ENCODE measurements around the gene NUP98. TPM values are rescaled to one million over a fixed set of nuclear protein-coding genes. Genes with fewer than 3 reads are reported as not detected.
"Not testable (repeated sequence)": the region's sequence is repeated elsewhere in the genome, so short reads cannot be mapped to it uniquely, and the experiment has no call there.

Gene NUP98
- total RNA-seq, 1 donor from 2014 or later, result 85.3 TPM

GRCh38 chr11:3799143-3799542 lies 1.8 kb upstream of the NUP98 start:
- DNase-seq, result no peak

GRCh38 chr11:3796801-3797328 lies 489 bp downstream of the NUP98 start:
- DNase-seq, result no peak

GRCh38 chr11:3796346-3796745 lies 1.0 kb downstream of the NUP98 start:
- DNase-seq, result no peak

GRCh38 chr11:3796002-3796311 lies 1.4 kb downstream of the NUP98 start:
- no peak for DNase-seq

GRCh38 chr11:3795131-3796001 lies 2.0 kb downstream of the NUP98 start:
- no peak for DNase-seq

GRCh38 chr11:3794387-3794786 lies 3.0 kb downstream of the NUP98 start:
- DNase-seq, result not testable (repeated sequence)

- no peak for DNase-seq
These were observed 10.4 kb downstream of the NUP98 start for GRCh38 chr11:3786781-3787428.

GRCh38 chr11:3783611-3784010 lies 13.7 kb downstream of the NUP98 start:
- no peak for DNase-seq

- DNase-seq, result no peak
These were observed 14.4 kb downstream of the NUP98 start for GRCh38 chr11:3782963-3783362.

- DNase-seq, result no peak
These were observed 15.9 kb downstream of the NUP98 start for GRCh38 chr11:3781423-3781822.

GRCh38 chr11:3775736-3776406 lies 21.5 kb downstream of the NUP98 start:
- peak; percentile 66 for DNase-seq

- DNase-seq, result no peak
These were observed 24.2 kb downstream of the NUP98 start for GRCh38 chr11:3773180-3773579.

GRCh38 chr11:3767536-3767935 lies 29.8 kb downstream of the NUP98 start:
- no peak for DNase-seq

- DNase-seq, result not testable (repeated sequence)
These were observed 30.5 kb downstream of the NUP98 start for GRCh38 chr11:3766836-3767235.

GRCh38 chr11:3764266-3764665 lies 33.1 kb downstream of the NUP98 start:
- DNase-seq, result no peak

GRCh38 chr11:3755151-3755550 lies 42.2 kb downstream of the NUP98 start:
- no peak for DNase-seq

GRCh38 chr11:3753110-3753509 lies 44.2 kb downstream of the NUP98 start:
- DNase-seq, result no peak

GRCh38 chr11:3747704-3748103 lies 49.6 kb downstream of the NUP98 start:
- DNase-seq, result no peak

GRCh38 chr11:3745161-3745560 lies 52.2 kb downstream of the NUP98 start:
- DNase-seq, result no peak

- DNase-seq, result no peak
These were observed 58.6 kb downstream of the NUP98 start for GRCh38 chr11:3738723-3739122.

- DNase-seq, result no peak
These were observed 59.1 kb downstream of the NUP98 start for GRCh38 chr11:3738241-3738640.

GRCh38 chr11:3737386-3737933 lies 59.9 kb downstream of the NUP98 start:
- DNase-seq, result no peak

GRCh38 chr11:3736816-3737215 lies 60.5 kb downstream of the NUP98 start:
- DNase-seq, result no peak

All from skin of body (tissue), 2 donors.